SHP77 (cell line): Measurements from ENCODE around the gene ALKBH5.

ENCODE experiments used
- DNase-seq, 2 experiments: peaks; one replicate each; lab custom pipeline; 2025; lab: John Stamatoyannopoulos, UW

The ALKBH5 gene

GRCh38 chr17:18246109-18246725 lies 62.6 kb downstream of the ALKBH5 start:
- DNase-seq = no peak

- DNase-seq = peak in 1 of 2 experiments; percentile 44
Observed at GRCh38 chr17:18246880-18247612, 63.4 kb downstream of the ALKBH5 start.

GRCh38 chr17:18247613-18248001 lies 64.0 kb downstream of the ALKBH5 start:
- DNase-seq = no peak

- peak; percentile 83 to 86 for DNase-seq
Observed at GRCh38 chr17:18248300-18248731, 64.7 kb downstream of the ALKBH5 start.

GRCh38 chr17:18248811-18249210 lies 65.2 kb downstream of the ALKBH5 start:
- DNase-seq = no peak

GRCh38 chr17:18250259-18250658 lies 66.6 kb downstream of the ALKBH5 start:
- DNase-seq = no peak

- DNase-seq = no peak
Observed at GRCh38 chr17:18250708-18251107, 67.1 kb downstream of the ALKBH5 start.

GRCh38 chr17:18251204-18251603 lies 67.6 kb downstream of the ALKBH5 start:
- DNase-seq = no peak

GRCh38 chr17:18252160-18252559 lies 68.5 kb downstream of the ALKBH5 start:
- DNase-seq = no peak

GRCh38 chr17:18253187-18253884 lies 69.7 kb downstream of the ALKBH5 start:
- no peak for DNase-seq

GRCh38 chr17:18253947-18254821 lies 70.6 kb downstream of the ALKBH5 start:
- DNase-seq = no peak

- no peak for DNase-seq
Observed at GRCh38 chr17:18254888-18255649, 71.4 kb downstream of the ALKBH5 start.

GRCh38 chr17:18256351-18256750 lies 72.7 kb downstream of the ALKBH5 start:
- no peak for DNase-seq

- DNase-seq = no peak
Observed at GRCh38 chr17:18256776-18257175, 73.1 kb downstream of the ALKBH5 start.

- DNase-seq = no peak
Observed at GRCh38 chr17:18257268-18257981, 73.8 kb downstream of the ALKBH5 start.

- peak; percentile 69 to 75 for DNase-seq
Observed at GRCh38 chr17:18257982-18258355, 74.3 kb downstream of the ALKBH5 start.

- DNase-seq = peak; percentile 56 to 78
Observed at GRCh38 chr17:18258356-18259038, 74.9 kb downstream of the ALKBH5 start, which contains the start of gene FLII. Gene FLII, minus strand, starts transcription at chr17:18258738. Its CDS starts 48 bp downstream, at chr17:18258690.
